Body of pancreas (tissue), 4 donors: ENCODE data around the gene OR2A25.

Experiments used
- POLR2A ChIP-seq, 3 donors: fragments of 450-650 bp; IDR thresholded peaks; one replicate each; pipeline ENCODE4 v1.6.1; 2016; ENCODE audit warnings: antibody characterized with exemption in 3 of 3, mild to moderate bottlenecking in 2 of 3
- TF ChIP-seq, protein P1 (sequence below), 7 experiments: fragments of 450-650 bp in 4 of 7; fragments of 200-600 bp in 3 of 7; sonication (generic) in 3 of 7; IDR thresholded peaks; one replicate each; pipeline ENCODE4 v1.5.1; 2016 to 2019; ENCODE audit warnings: antibody characterized with exemption in 7 of 7

DNA sequence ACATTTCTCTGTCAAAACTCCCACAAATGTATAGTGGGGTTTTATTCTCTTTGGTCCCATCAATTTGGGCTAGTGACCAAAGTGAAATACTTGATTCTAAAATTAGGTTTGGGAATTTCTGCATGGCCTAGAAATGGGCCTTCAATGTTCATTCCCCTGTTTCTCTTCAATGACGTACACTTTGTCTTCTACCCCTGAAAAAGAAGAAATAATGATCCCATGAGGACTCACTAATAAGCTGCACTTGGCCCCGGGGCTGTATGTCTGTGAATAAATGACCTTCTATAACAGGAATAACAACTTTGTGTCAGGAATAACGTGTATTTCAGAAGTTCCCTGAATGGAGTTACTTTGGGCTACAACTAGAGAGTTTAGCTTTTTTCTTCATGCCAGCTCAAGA is 49.3 kb upstream of the OR2A25 start:
- TF ChIP-seq, protein P1, sequence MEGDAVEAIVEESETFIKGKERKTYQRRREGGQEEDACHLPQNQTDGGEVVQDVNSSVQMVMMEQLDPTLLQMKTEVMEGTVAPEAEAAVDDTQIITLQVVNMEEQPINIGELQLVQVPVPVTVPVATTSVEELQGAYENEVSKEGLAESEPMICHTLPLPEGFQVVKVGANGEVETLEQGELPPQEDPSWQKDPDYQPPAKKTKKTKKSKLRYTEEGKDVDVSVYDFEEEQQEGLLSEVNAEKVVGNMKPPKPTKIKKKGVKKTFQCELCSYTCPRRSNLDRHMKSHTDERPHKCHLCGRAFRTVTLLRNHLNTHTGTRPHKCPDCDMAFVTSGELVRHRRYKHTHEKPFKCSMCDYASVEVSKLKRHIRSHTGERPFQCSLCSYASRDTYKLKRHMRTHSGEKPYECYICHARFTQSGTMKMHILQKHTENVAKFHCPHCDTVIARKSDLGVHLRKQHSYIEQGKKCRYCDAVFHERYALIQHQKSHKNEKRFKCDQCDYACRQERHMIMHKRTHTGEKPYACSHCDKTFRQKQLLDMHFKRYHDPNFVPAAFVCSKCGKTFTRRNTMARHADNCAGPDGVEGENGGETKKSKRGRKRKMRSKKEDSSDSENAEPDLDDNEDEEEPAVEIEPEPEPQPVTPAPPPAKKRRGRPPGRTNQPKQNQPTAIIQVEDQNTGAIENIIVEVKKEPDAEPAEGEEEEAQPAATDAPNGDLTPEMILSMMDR (IDR thresholded peaks at IDR 0.05), result no peak
- TF ChIP-seq POLR2A (IDR thresholded peaks at IDR 0.05), result no peak
